IMR-90 (cell line): ENCODE data around the gene PILRA. TPM values are rescaled to one million over a fixed set of nuclear protein-coding genes. Genes with fewer than 3 reads are reported as not detected.
A peak's percentile ranks its signal among the peaks of the same experiment; 100 is the strongest.

Source experiments
- ATAC-seq: fragments of 200-7000 bp; cut with Tn5 transposase; 2 replicates; pipeline ENCODE4 v1.9.1; 2020; ENCODE audit warnings: low read depth, mild to moderate bottlenecking, moderate library complexity
- BruUV-seq: library from RNA; stranded (reverse); fragments of 400-500 nt; replicated peaks from 2 replicates; lab custom pipeline; 2021; lab: Mats Ljungman, UMichigan
- CTCF ChIA-PET: fragments of 300-600 bp; formaldehyde crosslinking; extraction: SDS; loops from one replicate; lab custom pipeline; 2021; ENCODE audit warnings: antibody characterized with exemption; lab: Yijun Ruan, JAX
- POLR2A ChIA-PET: fragments of 300-600 bp; sonication (Branson Sonifier 250); formaldehyde crosslinking; loops from one replicate; lab custom pipeline; 2022; ENCODE audit warnings: antibody characterized with exemption; ENCODE audit not compliant: unreplicated experiment; lab: Charles Lee
- DNase-seq: peaks from one replicate; pipeline ENCODE4 v3.0.0; 2013
- H2AFZ ChIP-seq: replicated peaks from 2 replicates; pipeline ENCODE3; 2013; ENCODE audit warnings: low read length, mild to moderate bottlenecking; ENCODE audit not compliant: poor library complexity
- H2AK5ac ChIP-seq: 2 replicates; pipeline ENCODE4 v1.6.1; 2013; ENCODE audit warnings: low read depth, low read length, inconsistent platforms
- H2AK9ac ChIP-seq: replicated peaks from 2 replicates; pipeline ENCODE3; 2013; ENCODE audit warnings: mild to moderate bottlenecking, low read depth, low read length, moderate library complexity; ENCODE audit not compliant: poor library complexity
- H2BK120ac ChIP-seq: 2 replicates; pipeline ENCODE4 v1.6.1; 2013; ENCODE audit warnings: low read depth, low read length, inconsistent platforms
- H2BK15ac ChIP-seq: 3 replicates; pipeline ENCODE4 v1.6.1; 2013; ENCODE audit warnings: low read depth, low read length, inconsistent platforms
- H2BK20ac ChIP-seq: 2 replicates; pipeline ENCODE4 v1.6.1; 2013; ENCODE audit warnings: low read depth, mild to moderate bottlenecking, inconsistent platforms, low read length, moderate library complexity
- H2BK5ac ChIP-seq: 2 replicates; pipeline ENCODE4 v1.6.1; 2013; ENCODE audit warnings: mild to moderate bottlenecking, low read depth, low read length, inconsistent platforms; ENCODE audit not compliant: poor library complexity, severe bottlenecking
- H3K14ac ChIP-seq: replicated peaks from 2 replicates; pipeline ENCODE4 v1.6.1; 2013; ENCODE audit warnings: low read depth, low read length, inconsistent platforms
- H3K18ac ChIP-seq: 2 replicates; pipeline ENCODE4 v1.6.1; 2013; ENCODE audit warnings: low read depth, low read length, control low read depth
- H3K23ac ChIP-seq: 2 replicates; pipeline ENCODE4 v1.6.1; 2013; ENCODE audit warnings: low read depth, low read length, inconsistent platforms
- H3K27ac ChIP-seq: 2 replicates; pipeline ENCODE4 v1.5.1; 2013; ENCODE audit warnings: mild to moderate bottlenecking, control low read depth, low read length; ENCODE audit not compliant: insufficient read depth
- H3K27me3 ChIP-seq: 2 replicates; pipeline ENCODE4 v1.6.1; 2013; ENCODE audit warnings: low read length; ENCODE audit not compliant: control insufficient read depth, insufficient read depth
- H3K36me3 ChIP-seq: 2 replicates; pipeline ENCODE4 v1.6.1; 2013; ENCODE audit warnings: low read length, mixed read lengths; ENCODE audit not compliant: control insufficient read depth, insufficient read depth
- H3K4ac ChIP-seq: 2 replicates; pipeline ENCODE4 v1.6.1; 2013; ENCODE audit warnings: low read depth, low read length, inconsistent platforms
- H3K4me1 ChIP-seq: 2 replicates; pipeline ENCODE4 v1.6.1; 2013; ENCODE audit warnings: low read length, mixed read lengths; ENCODE audit not compliant: control insufficient read depth, insufficient read depth
- H3K4me2 ChIP-seq: 2 replicates; pipeline ENCODE4 v1.6.1; 2013; ENCODE audit warnings: low read depth, mild to moderate bottlenecking, control low read depth, low read length, moderate library complexity
- H3K4me3 ChIP-seq: 2 replicates; pipeline ENCODE4 v1.5.1; 2013; ENCODE audit warnings: low read depth, mild to moderate bottlenecking, control low read depth, low read length, moderate library complexity; ENCODE audit not compliant: insufficient read depth
- H3K56ac ChIP-seq: 2 replicates; pipeline ENCODE4 v1.6.1; 2013; ENCODE audit warnings: low read length, inconsistent platforms; ENCODE audit not compliant: insufficient read depth; ENCODE audit errors: extremely low read depth
- H3K79me1 ChIP-seq, 2 experiments: 2 replicates each; pipeline ENCODE4 v1.6.1; 2013; ENCODE audit warnings: low read length in 2 of 2, inconsistent platforms in 1 of 2, low read depth in 1 of 2
- H3K9ac ChIP-seq: 2 replicates; pipeline ENCODE4 v1.6.1; 2013; ENCODE audit warnings: low read depth, low read length, control low read depth
- H3K9me1 ChIP-seq: 2 replicates; pipeline ENCODE4 v1.6.1; 2013; ENCODE audit warnings: low read length, inconsistent platforms; ENCODE audit not compliant: insufficient read depth
- H3K9me3 ChIP-seq: 2 replicates; pipeline ENCODE4 v1.6.1; 2013; ENCODE audit warnings: low read length; ENCODE audit not compliant: control insufficient read depth, insufficient read depth
- H4K20me1 ChIP-seq: 2 replicates; pipeline ENCODE4 v1.6.1; 2013; ENCODE audit warnings: low read length, inconsistent platforms; ENCODE audit not compliant: insufficient read depth
- H4K5ac ChIP-seq: 2 replicates; pipeline ENCODE4 v1.6.1; 2013; ENCODE audit warnings: mild to moderate bottlenecking, low read depth, low read length, control low read depth
- H4K8ac ChIP-seq, 2 experiments: 2 replicates each; pipeline ENCODE4 v1.6.1; 2013; ENCODE audit warnings: low read depth in 2 of 2, low read length in 2 of 2, control low read depth in 1 of 2, inconsistent platforms in 1 of 2
- H4K91ac ChIP-seq: 2 replicates; pipeline ENCODE4 v1.6.1; 2013; ENCODE audit warnings: low read depth, low read length, inconsistent platforms; ENCODE audit not compliant: insufficient read depth
- BHLHE40 ChIP-seq: fragments of 150-350 bp; IDR thresholded peaks from 2 replicates; pipeline ENCODE4 v1.6.1; 2016; ENCODE audit warnings: mild to moderate bottlenecking, low read depth, low read length
- CHD1 ChIP-seq: IDR thresholded peaks from 2 replicates; pipeline ENCODE4 v1.6.1; 2012; ENCODE audit warnings: low read depth, low read length, improper control_type of control experiment
- CTCF ChIP-seq: conservative IDR thresholded peaks from 2 replicates; pipeline ENCODE4 v1.5.1; 2012; ENCODE audit warnings: mild to moderate bottlenecking, low read depth, low read length, improper control_type of control experiment
- FOS ChIP-seq: fragments of 150-350 bp; IDR thresholded peaks from 2 replicates; pipeline ENCODE4 v1.6.1; 2016; ENCODE audit warnings: low read depth, low read length
- MAFK ChIP-seq: IDR thresholded peaks from 2 replicates; pipeline ENCODE4 v1.6.1; 2012; ENCODE audit warnings: low read depth, low read length, improper control_type of control experiment
- MAZ ChIP-seq: IDR thresholded peaks from 2 replicates; pipeline ENCODE4 v1.6.1; 2012; ENCODE audit warnings: low read depth, mild to moderate bottlenecking, low read length, improper control_type of control experiment, moderate library complexity, borderline replicate concordance
- MXI1 ChIP-seq: IDR thresholded peaks from 2 replicates; pipeline ENCODE4 v1.6.1; 2012; ENCODE audit warnings: low read depth, mild to moderate bottlenecking, low read length, moderate library complexity, borderline replicate concordance
- NFE2L2 ChIP-seq: fragments of 150-350 bp; IDR thresholded peaks from 2 replicates; pipeline ENCODE4 v1.6.1; 2016; ENCODE audit warnings: low read depth, mild to moderate bottlenecking, low read length
- POLR2A ChIP-seq: IDR thresholded peaks from 2 replicates; pipeline ENCODE4 v1.6.1; 2012; ENCODE audit warnings: mild to moderate bottlenecking, low read depth, low read length
- RAD21 ChIP-seq: IDR thresholded peaks from 2 replicates; pipeline ENCODE4 v1.6.1; 2012; ENCODE audit warnings: low read length, improper control_type of control experiment
- RCOR1 ChIP-seq: IDR thresholded peaks from 2 replicates; pipeline ENCODE4 v1.6.1; 2012; ENCODE audit warnings: mild to moderate bottlenecking, low read length, improper control_type of control experiment; ENCODE audit not compliant: insufficient replicate concordance
- RFX5 ChIP-seq: IDR thresholded peaks from 2 replicates; pipeline ENCODE4 v1.8.0; 2012; ENCODE audit warnings: low read depth, mild to moderate bottlenecking, low read length, moderate library complexity
- SMC3 ChIP-seq: fragments of 150-350 bp; IDR thresholded peaks from 2 replicates; pipeline ENCODE4 v1.6.1; 2016; ENCODE audit warnings: low read depth, mild to moderate bottlenecking, antibody characterized with exemption, low read length, moderate library complexity
- WGBS, 2 experiments: methylation state at CpG; one replicate each; pipeline versions ENCODE4 v1.1.5 to v1.1.7; 2013; ENCODE audit warnings: missing lambda C conversion rate in 2 of 2; ENCODE audit not compliant: insufficient read length in 1 of 2; ENCODE audit errors: extremely low coverage in 2 of 2; 5-methylcytosine and 5-hydroxymethylcytosine counted together
- dilution Hi-C: fragments of 300-500 bp; cut with HindIII; formaldehyde crosslinking; loops from one replicate; pipeline ENCODE4 v1.14.3; 2018; ENCODE audit warnings: low sequenced_read_pairs; ENCODE audit not compliant: unreplicated experiment
- in situ Hi-C: fragments of 300-500 bp; cut with MboI; formaldehyde crosslinking; loops from 3 replicates; pipeline ENCODE4 v1.14.3; 2019; ENCODE audit warnings: low sequenced_read_pairs, inconsistent platforms, mixed read lengths
- intact Hi-C: fragments of 100-400 bp; cut with micrococcal nuclease; formaldehyde crosslinking; loops from 2 replicates; pipeline ENCODE4 v1.10.0; 2022
- polyA plus RNA-seq, 3 experiments: library from polyadenylated mRNA; depleted of rRNA; stranded (reverse); fragments of >200 nt; gene quantifications; 2 replicates each; pipeline ENCODE4 v1.2.3, GENCODE V29; 2012; ENCODE audit warnings: low replicate concordance in 1 of 3
- total RNA-seq: library from RNA; depleted of rRNA; stranded (reverse); fragments of >200 nt; gene quantifications from 2 replicates; pipeline ENCODE4 v1.2.3, GENCODE V29; 2012
- TF ChIP-seq, protein P1 (sequence below): fragments of 150-350 bp; IDR thresholded peaks from 2 replicates; pipeline ENCODE4 v1.6.1; 2017; ENCODE audit warnings: mild to moderate bottlenecking, antibody characterized with exemption, low read length, low read depth
- TF ChIP-seq, protein P2 (sequence below): fragments of 150-350 bp; IDR thresholded peaks from 2 replicates; pipeline ENCODE4 v1.6.1; 2016; ENCODE audit warnings: low read depth, mild to moderate bottlenecking, low read length, moderate library complexity, borderline replicate concordance

Gene PILRA
- total and polyA plus RNA-seq, 2 of the 4 experiments (the other 2 are of a cell fraction), result 0.56 TPM; not detected in 1

- Histone ChIP-seq H2BK5ac (no peak overlapping the region), H3K79me1 (no peaks in the 10 kb centered on the region; a peak in 1 of 4 replicates), H4K5ac (no peak overlapping the region), H3K23ac (no peak overlapping the region), H2BK20ac (no peak overlapping the region), H3K9me3 (no peaks in the 10 kb centered on the region), H2AK5ac (no peak overlapping the region), H4K20me1 (no peaks in the 10 kb centered on the region), H3K4me1 (no peaks in the 10 kb centered on the region), H2BK120ac (no peak overlapping the region), H2AK9ac (peak overlapping the region; percentile 37), H3K14ac (no peak overlapping the region), H2BK15ac (no peak overlapping the region), H4K91ac (no peak overlapping the region), H2AFZ (no peak overlapping the region), H3K4me2 (no peak overlapping the region), H3K18ac (no peak overlapping the region), H3K36me3 (peaks cover 11% of the 10 kb centered on the region), H3K4me3 (no peak overlapping the region), H3K27ac (no peak overlapping the region), H3K9me1 (0 out of 2 replicates have a peak, but pooled peaks cover 4% of the 10 kb centered on the region), H3K9ac (no peak overlapping the region), H4K8ac (no peak overlapping the region), H3K27me3 (no peaks in the 10 kb centered on the region), H3K4ac (no peak overlapping the region), H3K56ac (no peak overlapping the region)
- ChIA-PET POLR2A (no interaction called here), CTCF (interaction anchor here (0.7 kb wide), 1 partner anchor 40 kb away, joined by 4 read pairs; no protein-coding TSS in a partner anchor)
- no peak for DNase-seq
- dilution Hi-C loops, result no loop called here
- no TSS peak for BruUV-seq
- in situ Hi-C loops, result no loop called here
- WGBS, 2 experiments, result 92% methylated on average over 9 of the region's 16 CpGs; no CpG with 5 or more reads in 1 of the 2 experiments
- ATAC-seq, result no peak
- intact Hi-C loops, result no loop called here
- TF ChIP-seq FOS (no peak), NFE2L2 (no peak), BHLHE40 (no peak), RAD21 (no peak), RCOR1 (no peak), SMC3 (no peak), POLR2A (no peak), RFX5 (no peak), CHD1 (no peak), MAFK (no peak), MAZ (no peak), MXI1 (no peak), CTCF (no peak)
- TF ChIP-seq, protein P1, sequence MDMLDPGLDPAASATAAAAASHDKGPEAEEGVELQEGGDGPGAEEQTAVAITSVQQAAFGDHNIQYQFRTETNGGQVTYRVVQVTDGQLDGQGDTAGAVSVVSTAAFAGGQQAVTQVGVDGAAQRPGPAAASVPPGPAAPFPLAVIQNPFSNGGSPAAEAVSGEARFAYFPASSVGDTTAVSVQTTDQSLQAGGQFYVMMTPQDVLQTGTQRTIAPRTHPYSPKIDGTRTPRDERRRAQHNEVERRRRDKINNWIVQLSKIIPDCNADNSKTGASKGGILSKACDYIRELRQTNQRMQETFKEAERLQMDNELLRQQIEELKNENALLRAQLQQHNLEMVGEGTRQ, result no peak
- TF ChIP-seq, protein P2, sequence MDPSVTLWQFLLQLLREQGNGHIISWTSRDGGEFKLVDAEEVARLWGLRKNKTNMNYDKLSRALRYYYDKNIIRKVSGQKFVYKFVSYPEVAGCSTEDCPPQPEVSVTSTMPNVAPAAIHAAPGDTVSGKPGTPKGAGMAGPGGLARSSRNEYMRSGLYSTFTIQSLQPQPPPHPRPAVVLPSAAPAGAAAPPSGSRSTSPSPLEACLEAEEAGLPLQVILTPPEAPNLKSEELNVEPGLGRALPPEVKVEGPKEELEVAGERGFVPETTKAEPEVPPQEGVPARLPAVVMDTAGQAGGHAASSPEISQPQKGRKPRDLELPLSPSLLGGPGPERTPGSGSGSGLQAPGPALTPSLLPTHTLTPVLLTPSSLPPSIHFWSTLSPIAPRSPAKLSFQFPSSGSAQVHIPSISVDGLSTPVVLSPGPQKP, result no peak
These were observed 6.7 kb upstream of the PILRA start for GRCh38 chr7:100366411-100367250.
